ENCODE measurements around the gene ADD1.

ADD1 gene

GRCh38 chr4:2927696-2928075, 84.0 kb downstream of the ADD1 start:
- H3K4me3 ChIP-seq (ENCODE audit: low read depth, low read length) = no peak overlapping the region
- DNase-seq (ENCODE audit: low read depth) = no peak

- no peak for DNase-seq (ENCODE audit: low read depth)
Measured at GRCh38 chr4:2928242-2929176, 84.9 kb downstream of the ADD1 start.

GRCh38 chr4:2929469-2929868, 85.8 kb downstream of the ADD1 start:
- no peak overlapping the region for H3K4me3 ChIP-seq (ENCODE audit: low read depth, low read length)
- no peak for DNase-seq (ENCODE audit: low read depth)

More at GRCh38 chr4:2928242-2929176, 84.9 kb downstream of the ADD1 start:
- no peak overlapping the region for H3K4me3 ChIP-seq (ENCODE audit: low read depth, low read length)

GRCh38 chr4:2930135-2930757, 86.6 kb downstream of the ADD1 start:
- DNase-seq (ENCODE audit: low read depth) = no peak
- H3K4me3 ChIP-seq (ENCODE audit: low read depth, low read length) = no peak overlapping the region

- DNase-seq (ENCODE audit: low read depth) = no peak
- no peak overlapping the region for H3K4me3 ChIP-seq (ENCODE audit: low read depth, low read length)
Measured at GRCh38 chr4:2930758-2931511, 87.3 kb downstream of the ADD1 start.

GRCh38 chr4:2931512-2932301, 88.1 kb downstream of the ADD1 start:
- H3K4me3 ChIP-seq (ENCODE audit: low read depth, low read length) = no peak overlapping the region

GRCh38 chr4:2932321-2932950, 88.8 kb downstream of the ADD1 start:
- H3K4me3 ChIP-seq (ENCODE audit: low read depth, low read length) = peak overlapping the region; percentile 65
- no peak for DNase-seq (ENCODE audit: low read depth)

More at GRCh38 chr4:2931512-2932301, 88.1 kb downstream of the ADD1 start:
- DNase-seq (ENCODE audit: low read depth) = no peak

GRCh38 chr4:2932951-2933565, 89.4 kb downstream of the ADD1 start:
- no peak for DNase-seq (ENCODE audit: low read depth)
- peak overlapping the region; percentile 65 for H3K4me3 ChIP-seq (ENCODE audit: low read depth, low read length)

- no peak for DNase-seq (ENCODE audit: low read depth)
- peak overlapping the region; percentile 65 for H3K4me3 ChIP-seq (ENCODE audit: low read depth, low read length)
Measured at GRCh38 chr4:2933566-2934076, 90.0 kb downstream of the ADD1 start.

- H3K4me3 ChIP-seq (ENCODE audit: low read depth, low read length) = peak overlapping the region; percentile 93
- DNase-seq (ENCODE audit: low read depth) = no peak
Measured at GRCh38 chr4:2934077-2934812, 90.6 kb downstream of the ADD1 start.

- DNase-seq (ENCODE audit: low read depth) = peak; percentile 59
- peak overlapping the region; percentile 93 for H3K4me3 ChIP-seq (ENCODE audit: low read depth, low read length)
Measured at GRCh38 chr4:2934813-2935761, 91.4 kb downstream of the ADD1 start.

- no peak for DNase-seq (ENCODE audit: low read depth)
Measured at GRCh38 chr4:2935762-2936743, 92.4 kb downstream of the ADD1 start.

GRCh38 chr4:2936773-2937145, 93.1 kb downstream of the ADD1 start:
- H3K4me3 ChIP-seq (ENCODE audit: low read depth, low read length) = no peak overlapping the region
- DNase-seq (ENCODE audit: low read depth) = peak; percentile 29

More at GRCh38 chr4:2935762-2936743, 92.4 kb downstream of the ADD1 start:
- H3K4me3 ChIP-seq (ENCODE audit: low read depth, low read length) = peak overlapping the region; percentile 93

GRCh38 chr4:2937146-2937857, 93.7 kb downstream of the ADD1 start:
- no peak for DNase-seq (ENCODE audit: low read depth)
- H3K4me3 ChIP-seq (ENCODE audit: low read depth, low read length) = no peak overlapping the region

GRCh38 chr4:2937986-2938385, 94.3 kb downstream of the ADD1 start:
- no peak for DNase-seq (ENCODE audit: low read depth)
- H3K4me3 ChIP-seq (ENCODE audit: low read depth, low read length) = no peak overlapping the region
